ENCODE data around the gene SFMBT1. TPM values are rescaled to one million over a fixed set of nuclear protein-coding genes. Genes with fewer than 3 reads are reported as not detected.

Gene SFMBT1
- total and polyA plus RNA-seq, 2 of the 8 experiments (the other 6 are each of a cell fraction or from before 2014, with no cell fraction given), result 8.1 to 16.8 TPM

DNA sequence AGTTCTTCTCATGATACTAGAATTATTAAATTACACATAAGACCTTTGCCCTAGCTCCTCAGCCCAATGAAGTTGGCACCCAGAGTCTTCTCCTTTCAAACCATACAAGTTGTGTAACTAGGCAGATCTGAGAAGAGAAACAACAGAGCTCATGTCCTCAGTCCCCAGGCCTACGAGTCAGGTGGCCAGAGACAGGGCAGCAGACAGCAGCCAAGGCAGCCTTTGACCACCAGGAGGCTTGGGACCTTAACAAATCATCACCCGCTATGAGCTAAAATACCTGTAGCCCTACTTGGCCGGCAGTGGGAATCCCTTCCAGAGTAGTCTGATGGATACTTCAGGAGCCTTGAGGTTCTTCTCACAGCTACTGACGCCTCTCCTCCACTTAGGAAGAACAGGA lies 166.8 kb downstream of the SFMBT1 start:
- Histone ChIP-seq H4K8ac (ENCODE audit: extremely low read depth, insufficient read depth, low read length) (no peak overlapping the region), H3K27ac (ENCODE audit: low read depth, low read length) (no peak overlapping the region), H2BK20ac (ENCODE audit: low read length) (no peak overlapping the region), H3K9ac (replicated peaks in 1 of 4; ENCODE audit: extremely low read depth in 1 of 4, low read depth in 3 of 4, low read length in 3 of 4) (no peak overlapping the region), H3K4me3 (ENCODE audit: extremely low read depth in 1 of 4, insufficient read depth in 2 of 4, low read depth in 3 of 4, low read length in 4 of 4) (no peak overlapping the region), H3K4me1 (replicated peaks in 1 of 4; ENCODE audit: control insufficient read depth in 3 of 4, insufficient read depth in 4 of 4, low read length in 3 of 4) (peaks cover 0 to 9% (median 3%) of the 10 kb centered on the region in 4 experiments; a peak in 5 of 7 replicates), H3K79me2 (ENCODE audit: control insufficient read depth in 1 of 2, insufficient read depth in 2 of 2, low read length in 2 of 2) (peaks cover 0 to 20% of the 10 kb centered on the region in 2 experiments; a peak in 2 of 4 replicates), H2BK15ac (ENCODE audit: low read length) (no peak overlapping the region), H2AFZ (ENCODE audit: low read length) (no peak overlapping the region), H3K23ac (ENCODE audit: insufficient read length) (no peak overlapping the region), H3K9me3 (ENCODE audit: insufficient read depth in 2 of 2, low read depth in 1 of 2, low read length in 1 of 2) (no peaks in the 10 kb centered on the region), H2BK120ac (replicated peaks; ENCODE audit: low read depth, low read length) (no peak overlapping the region), H4K5ac (ENCODE audit: insufficient read length, low read depth, low read length) (no peak overlapping the region), H4K91ac (replicated peaks; ENCODE audit: insufficient read length, low read length) (no peak overlapping the region), H3K23me2 (ENCODE audit: low read depth, low read length) (no peaks in the 10 kb centered on the region), H2AK5ac (ENCODE audit: low read depth, low read length) (no peak overlapping the region), H3K4me2 (ENCODE audit: insufficient read depth in 1 of 2, low read depth in 2 of 2, low read length in 2 of 2) (no peak overlapping the region), H4K20me1 (replicated peaks in 1 of 2; ENCODE audit: control insufficient read depth in 1 of 2, insufficient read depth in 2 of 2, low read length in 2 of 2) (peaks cover 0 to 9% of the 10 kb centered on the region in 2 experiments), H3K56ac (replicated peaks; ENCODE audit: insufficient read length, low read depth, low read length) (no peak overlapping the region), H2BK12ac (ENCODE audit: low read depth, low read length) (no peak overlapping the region), H3K14ac (ENCODE audit: insufficient read length) (no peak overlapping the region), H3K18ac (ENCODE audit: extremely low read depth, low read length) (no peak overlapping the region), H2BK5ac (ENCODE audit: low read depth, low read length) (no peak overlapping the region), H3K4ac (replicated peaks; ENCODE audit: insufficient read length, low read depth, low read length) (no peak overlapping the region), H3K79me1 (ENCODE audit: low read depth, low read length) (peaks cover 7% of the 10 kb centered on the region), H3K36me3 (ENCODE audit: control insufficient read depth in 2 of 4, insufficient read depth in 4 of 4, low read length in 3 of 4) (no peaks in the 10 kb centered on the region), H3K27me3 (replicated peaks in 1 of 4; ENCODE audit: control insufficient read depth in 3 of 4, extremely low read depth in 1 of 4, insufficient read depth in 3 of 4, low read length in 3 of 4) (no peaks in the 10 kb centered on the region)
- ChIA-PET CTCF (ENCODE audit: partially characterized antibody) (interaction anchor here (0.6 to 3.1 kb wide), 27 partner anchors 10 to 238 kb away, joined by 3 to 20 read pairs (median 4); partner anchors contain the start of gene STIMATE), POLR2A (ENCODE audit: partially characterized antibody) (interaction anchor here (1.1 kb wide), 1 partner anchor 18 kb away, joined by 4 read pairs; the partner anchor contains the start of gene STIMATE)
- WGBS, 2 experiments (ENCODE audit: extremely low coverage in 1 of 2, insufficient coverage in 1 of 2, insufficient read length in 1 of 2, insufficient replicate concordance in 2 of 2, low coverage in 1 of 2, low lambda C conversion rate in 2 of 2, missing lambda C conversion rate in 1 of 2), result 74% methylated on average over 4 of the region's 4 CpGs; no CpG with 5 or more reads in 1 of the 2 experiments
- FAIRE-seq (no peak), DNase-seq (ENCODE audit: low read depth in 1 of 2, low spot score in 2 of 2) (no peak)
- TF ChIP-seq SIRT6 (IDR thresholded peaks at IDR 0.05; ENCODE audit: low read length) (no peak), CREB1 (IDR thresholded peaks at IDR 0.05) (no peak), RAD21 (IDR thresholded peaks at IDR 0.05 in 1 of 2, conservative IDR thresholded peaks at IDR 0.05 in 1 of 2; ENCODE audit: low read depth in 2 of 2, low read length in 2 of 2) (peak; percentile 17 to 31; a peak in 3 of 4 replicates), GABPA (IDR thresholded peaks at IDR 0.05; ENCODE audit: borderline replicate concordance, insufficient read depth, low read length) (no peak), NRF1 (IDR thresholded peaks at IDR 0.05; ENCODE audit: low read depth, low read length) (no peak)
- TF ChIP-seq, protein P1, sequence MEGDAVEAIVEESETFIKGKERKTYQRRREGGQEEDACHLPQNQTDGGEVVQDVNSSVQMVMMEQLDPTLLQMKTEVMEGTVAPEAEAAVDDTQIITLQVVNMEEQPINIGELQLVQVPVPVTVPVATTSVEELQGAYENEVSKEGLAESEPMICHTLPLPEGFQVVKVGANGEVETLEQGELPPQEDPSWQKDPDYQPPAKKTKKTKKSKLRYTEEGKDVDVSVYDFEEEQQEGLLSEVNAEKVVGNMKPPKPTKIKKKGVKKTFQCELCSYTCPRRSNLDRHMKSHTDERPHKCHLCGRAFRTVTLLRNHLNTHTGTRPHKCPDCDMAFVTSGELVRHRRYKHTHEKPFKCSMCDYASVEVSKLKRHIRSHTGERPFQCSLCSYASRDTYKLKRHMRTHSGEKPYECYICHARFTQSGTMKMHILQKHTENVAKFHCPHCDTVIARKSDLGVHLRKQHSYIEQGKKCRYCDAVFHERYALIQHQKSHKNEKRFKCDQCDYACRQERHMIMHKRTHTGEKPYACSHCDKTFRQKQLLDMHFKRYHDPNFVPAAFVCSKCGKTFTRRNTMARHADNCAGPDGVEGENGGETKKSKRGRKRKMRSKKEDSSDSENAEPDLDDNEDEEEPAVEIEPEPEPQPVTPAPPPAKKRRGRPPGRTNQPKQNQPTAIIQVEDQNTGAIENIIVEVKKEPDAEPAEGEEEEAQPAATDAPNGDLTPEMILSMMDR (IDR thresholded peaks at IDR 0.05; ENCODE audit: control extremely low read depth in 1 of 3, insufficient read depth in 1 of 3, low read depth in 1 of 3, low read length in 3 of 3), result peak; percentile 32 to 57 (median 53); a peak in 3 of 4 replicates
